Prostate gland (tissue), 2 donors: ENCODE measurements around the gene PGAP6. TPM values are rescaled to one million over a fixed set of nuclear protein-coding genes. Genes with fewer than 3 reads are reported as not detected.

Source experiments
- DNase-seq: peaks from one replicate; pipeline ENCODE4 v3.0.0-alpha.2; 2019; ENCODE audit warnings: low spot score
- H3K27ac ChIP-seq, 2 donors: fragments of 200-600 bp; sonication (generic); 2 replicates each; pipeline ENCODE4 v1.5.1; 2017 to 2019
- H3K27me3 ChIP-seq: fragments of 200-600 bp; sonication (generic); replicated peaks from 2 replicates; pipeline ENCODE4 v1.5.1; 2019; ENCODE audit not compliant: insufficient read depth
- H3K36me3 ChIP-seq, 2 donors: fragments of 200-600 bp; sonication (generic); 1 replicate in 1 of 2; 2 replicates in 1 of 2; pipeline versions ENCODE4 v1.5.1 to v1.8.1; 2017 to 2019
- H3K4me1 ChIP-seq: fragments of 200-600 bp; sonication (generic); replicated peaks from 2 replicates; pipeline ENCODE4 v1.5.1; 2019
- H3K4me3 ChIP-seq, 2 donors: fragments of 200-600 bp; sonication (generic); 2 replicates each; pipeline ENCODE4 v1.5.1; 2017 to 2019
- H3K9me3 ChIP-seq: fragments of 200-600 bp; sonication (generic); 2 replicates; pipeline ENCODE4 v1.5.1; 2017
- POLR2A ChIP-seq: fragments of 450-650 bp; IDR thresholded peaks from one replicate; pipeline ENCODE4 v1.6.1; 2016; ENCODE audit warnings: antibody characterized with exemption, mild to moderate bottlenecking
- POLR2AphosphoS5 ChIP-seq: sonication (generic); formaldehyde crosslinking; IDR thresholded peaks from one replicate; pipeline ENCODE4 v1.6.1; 2017; ENCODE audit warnings: antibody characterized with exemption
- WGBS: methylation state at CpG from one replicate; pipeline ENCODE4 v1.1.5; 2018; 5-methylcytosine and 5-hydroxymethylcytosine counted together
- intact Hi-C: fragments of 100-400 bp; cut with DNase I; formaldehyde crosslinking; loops from one replicate; pipeline ENCODE4 v1.14.2; 2022
- total RNA-seq, 2 donors: library from RNA; depleted of rRNA; stranded (reverse); fragments of >200 nt; gene quantifications; one replicate each; pipeline ENCODE4 v1.1.0, GENCODE V29; 2016
- TF ChIP-seq, protein P1 (sequence below), 4 experiments: fragments of 200-600 bp in 2 of 4; fragments of 450-650 bp in 2 of 4; sonication (generic) in 2 of 4; IDR thresholded peaks; 1 replicate in 3 of 4; 2 replicates in 1 of 4; pipeline ENCODE4 v1.5.1; 2016 to 2019; ENCODE audit warnings: antibody characterized with exemption in 4 of 4, mild to moderate bottlenecking in 2 of 4, moderate library complexity in 2 of 4

PGAP6 gene
- total RNA-seq, 2 donors from 2014 or later: 36.8 to 207 TPM

DNA sequence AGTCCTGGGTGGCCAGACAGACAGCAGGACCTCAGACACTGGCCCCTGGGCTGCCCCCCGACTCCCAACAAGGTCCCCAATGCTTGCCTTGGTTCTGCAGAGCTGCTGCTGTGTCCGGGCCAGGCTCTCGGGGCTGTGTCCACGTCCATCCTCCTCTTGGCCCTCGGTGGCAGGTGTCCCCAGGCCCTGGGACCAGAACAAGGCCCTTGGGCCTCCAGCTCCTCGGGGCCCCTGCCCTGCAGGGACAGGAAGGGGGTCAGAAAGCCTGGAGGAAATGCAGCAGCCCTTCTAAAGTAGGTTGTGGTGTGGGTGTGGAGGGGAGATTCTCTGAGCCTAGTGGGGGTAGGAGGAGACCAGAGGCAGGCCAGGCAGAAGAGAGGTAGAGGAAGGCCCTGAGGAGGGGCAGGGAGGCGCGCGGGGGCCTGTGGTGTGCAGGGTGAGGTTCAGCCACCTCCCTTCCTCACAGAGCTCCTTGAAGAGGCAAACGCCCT is 26.8 kb downstream of the PGAP6 start:
- H3K4me1 ChIP-seq: peaks cover 7% of the 10 kb centered on the region
- intact Hi-C loops: loop anchor here (5.0 kb wide), 1 partner anchor 128 kb away; the partner anchor contains the start of gene LUC7L

GRCh38 chr16:354291-354881 is 27.4 kb downstream of the PGAP6 start:
- Histone ChIP-seq H3K36me3 (no peaks in the 10 kb centered on the region), H3K27ac (no peak overlapping the region), H3K4me3 (no peak overlapping the region), H3K27me3 (no peaks in the 10 kb centered on the region), H3K9me3 (no peaks in the 10 kb centered on the region), H3K4me1 (peaks cover 7% of the 10 kb centered on the region)
- peak; percentile 54 for DNase-seq
- 76% methylated on average over 10 of the region's 12 CpGs for WGBS
- TF ChIP-seq POLR2A (no peak), POLR2AphosphoS5 (no peak)
- TF ChIP-seq, protein P1, sequence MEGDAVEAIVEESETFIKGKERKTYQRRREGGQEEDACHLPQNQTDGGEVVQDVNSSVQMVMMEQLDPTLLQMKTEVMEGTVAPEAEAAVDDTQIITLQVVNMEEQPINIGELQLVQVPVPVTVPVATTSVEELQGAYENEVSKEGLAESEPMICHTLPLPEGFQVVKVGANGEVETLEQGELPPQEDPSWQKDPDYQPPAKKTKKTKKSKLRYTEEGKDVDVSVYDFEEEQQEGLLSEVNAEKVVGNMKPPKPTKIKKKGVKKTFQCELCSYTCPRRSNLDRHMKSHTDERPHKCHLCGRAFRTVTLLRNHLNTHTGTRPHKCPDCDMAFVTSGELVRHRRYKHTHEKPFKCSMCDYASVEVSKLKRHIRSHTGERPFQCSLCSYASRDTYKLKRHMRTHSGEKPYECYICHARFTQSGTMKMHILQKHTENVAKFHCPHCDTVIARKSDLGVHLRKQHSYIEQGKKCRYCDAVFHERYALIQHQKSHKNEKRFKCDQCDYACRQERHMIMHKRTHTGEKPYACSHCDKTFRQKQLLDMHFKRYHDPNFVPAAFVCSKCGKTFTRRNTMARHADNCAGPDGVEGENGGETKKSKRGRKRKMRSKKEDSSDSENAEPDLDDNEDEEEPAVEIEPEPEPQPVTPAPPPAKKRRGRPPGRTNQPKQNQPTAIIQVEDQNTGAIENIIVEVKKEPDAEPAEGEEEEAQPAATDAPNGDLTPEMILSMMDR (IDR thresholded peaks at IDR 0.05): no peak
- intact Hi-C loops: loop anchor here (5.0 kb wide), 1 partner anchor 127 kb away; the partner anchor contains the start of gene LUC7L

More for the DNA sequence above, 26.8 kb downstream of the PGAP6 start:
- H3K9me3 ChIP-seq: no peaks in the 10 kb centered on the region
- no peak for DNase-seq
- no peak overlapping the region for H3K27ac ChIP-seq
- WGBS: 82% methylated on average over 10 of the region's 10 CpGs
- H3K27me3 ChIP-seq: no peaks in the 10 kb centered on the region
- no peaks in the 10 kb centered on the region for H3K36me3 ChIP-seq
- H3K4me3 ChIP-seq: no peak overlapping the region
- TF ChIP-seq, protein P1 (IDR thresholded peaks at IDR 0.05): no peak
- TF ChIP-seq POLR2AphosphoS5 (no peak), POLR2A (no peak)

- intact Hi-C loops: loop anchor here (5.0 kb wide), 1 partner anchor 126 kb away; the partner anchor contains the start of gene LUC7L
These were observed 28.1 kb downstream of the PGAP6 start for GRCh38 chr16:353404-354290.

GRCh38 chr16:352547-353403 is 29.0 kb downstream of the PGAP6 start, which contains the start of gene AXIN1:
Gene AXIN1, minus strand, starts transcription at chr16:352723. Its CDS starts 5,698 bp downstream, at chr16:347025.
- peak; percentile 100 for DNase-seq
- Histone ChIP-seq H3K27ac (peak within 1 kb of the TSS; percentile 61 to 70), H3K36me3 (no peaks in the 10 kb centered on the region), H3K9me3 (no peaks in the 10 kb centered on the region), H3K4me3 (peak within 1 kb of the TSS; percentile 60 to 69), H3K27me3 (no peaks in the 10 kb centered on the region), H3K4me1 (peaks cover 7% of the 10 kb centered on the region)
- WGBS: 1% methylated on average over 77 of the region's 113 CpGs
- intact Hi-C loops: loop anchor here (5.0 kb wide), 1 partner anchor 125 kb away; the partner anchor contains the start of gene LUC7L
- TF ChIP-seq POLR2A: peak; percentile 98
- TF ChIP-seq, protein P1 (IDR thresholded peaks at IDR 0.05): peak; percentile 34 to 66 (median 58)
- TF ChIP-seq POLR2AphosphoS5: peak; percentile 86

More at GRCh38 chr16:353404-354290, 28.1 kb downstream of the PGAP6 start:
- peak overlapping the region; percentile 61 to 70 for H3K27ac ChIP-seq
- no peaks in the 10 kb centered on the region for H3K36me3 ChIP-seq
- peak overlapping the region; percentile 60 to 69 for H3K4me3 ChIP-seq
- 71% methylated on average over 13 of the region's 25 CpGs for WGBS
- DNase-seq: no peak
- H3K4me1 ChIP-seq: peaks cover 7% of the 10 kb centered on the region
- H3K9me3 ChIP-seq: no peaks in the 10 kb centered on the region
- TF ChIP-seq, protein P1 (IDR thresholded peaks at IDR 0.05): no peak
- TF ChIP-seq POLR2AphosphoS5: no peak
- TF ChIP-seq POLR2A: no peak
- H3K27me3 ChIP-seq: no peaks in the 10 kb centered on the region
